Smooth muscle cell (in vitro differentiated cells): ENCODE data around the gene ATAD3B. TPM values are rescaled to one million over a fixed set of nuclear protein-coding genes. Genes with fewer than 3 reads are reported as not detected.
"Not testable (repeated sequence)": the region's sequence is repeated elsewhere in the genome, so short reads cannot be mapped to it uniquely, and the experiment has no call there.

Source experiments
- DNase-seq: peaks from one replicate; lab custom pipeline; 2025; ENCODE audit not compliant: unreplicated experiment; lab: John Stamatoyannopoulos, UW
- H2AFZ ChIP-seq: fragments of 200-600 bp; sonication (generic); 2 replicates; pipeline ENCODE4 v1.6.0; 2016; ENCODE audit warnings: antibody characterized with exemption, low read depth, mild to moderate bottlenecking
- H3F3A ChIP-seq: fragments of 200-600 bp; sonication (generic); 2 replicates; pipeline ENCODE4 v1.6.0; 2017; ENCODE audit warnings: antibody characterized with exemption, low read depth
- H3K27ac ChIP-seq: fragments of 200-600 bp; sonication (generic); 2 replicates; pipeline ENCODE4 v1.5.1; 2016; ENCODE audit warnings: low read depth, mild to moderate bottlenecking
- H3K27me3 ChIP-seq: fragments of 200-600 bp; sonication (generic); 2 replicates; pipeline ENCODE4 v1.6.1; 2016; ENCODE audit warnings: low read depth, mild to moderate bottlenecking
- H3K36me3 ChIP-seq: fragments of 200-600 bp; sonication (generic); 2 replicates; pipeline ENCODE4 v1.5.1; 2016; ENCODE audit warnings: low read depth
- H3K4me1 ChIP-seq: fragments of 200-600 bp; sonication (generic); 2 replicates; pipeline ENCODE4 v1.5.1; 2016; ENCODE audit warnings: low read depth
- H3K4me2 ChIP-seq: fragments of 200-600 bp; sonication (generic); 2 replicates; pipeline ENCODE4 v1.6.0; 2016; ENCODE audit warnings: mild to moderate bottlenecking
- H3K4me3 ChIP-seq: fragments of 200-600 bp; sonication (generic); 2 replicates; pipeline ENCODE4 v1.5.1; 2016; ENCODE audit warnings: mild to moderate bottlenecking
- H3K79me2 ChIP-seq: fragments of 200-600 bp; sonication (generic); 2 replicates; pipeline ENCODE4 v1.6.0; 2016; ENCODE audit warnings: low read depth, mild to moderate bottlenecking
- H3K9ac ChIP-seq: fragments of 200-600 bp; sonication (generic); 2 replicates; pipeline ENCODE4 v1.6.0; 2016; ENCODE audit warnings: low read depth
- H3K9me3 ChIP-seq: fragments of 200-600 bp; sonication (generic); replicated peaks from 2 replicates; pipeline ENCODE4 v1.5.1; 2016; ENCODE audit warnings: low read depth
- H4K20me1 ChIP-seq: fragments of 200-600 bp; sonication (generic); 2 replicates; pipeline ENCODE4 v1.6.0; 2016; ENCODE audit warnings: low read depth
- CTCF ChIP-seq: fragments of 200-600 bp; sonication (generic); IDR thresholded peaks from 2 replicates; pipeline ENCODE4 v1.5.1; 2017; ENCODE audit warnings: borderline replicate concordance, mild to moderate bottlenecking, antibody characterized with exemption; ENCODE audit not compliant: insufficient read depth, poor library complexity, severe bottlenecking
- whole genome bisulfite sequencing: methylation state at CpG from one replicate; pipeline ENCODE4 v1.1.7; 2016; ENCODE audit warnings: low lambda C conversion rate; 5-methylcytosine and 5-hydroxymethylcytosine counted together
- polyA plus RNA-seq: library from polyadenylated mRNA; unstranded; fragments of >200 nt; fragmentation: Nextera tagmentation; extraction: Ambion mirVana; gene quantifications from 2 replicates; pipeline ENCODE4 v1.2.1, GENCODE V29; 2016
- total RNA-seq: library from RNA; depleted of rRNA; stranded (reverse); fragments of >200 nt; gene quantifications from 2 replicates; pipeline ENCODE4 v1.2.3, GENCODE V29; 2014

The ATAD3B gene
- total and polyA plus RNA-seq, 2 experiments from 2014 or later = 8.6 to 20.2 TPM

GRCh38 chr1:1470626-1471388, 758 bp upstream of the ATAD3B start:
- H3K36me3 ChIP-seq = no peaks in the 10 kb centered on the region
- no peaks in the 10 kb centered on the region for H3K9me3 ChIP-seq
- no peak for TF ChIP-seq CTCF
- peak overlapping the region; percentile 69 for H3K9ac ChIP-seq
- H3F3A ChIP-seq = no peaks in the 10 kb centered on the region
- peaks cover 5% of the 10 kb centered on the region for H3K4me1 ChIP-seq
- peak overlapping the region; percentile 93 for H3K4me2 ChIP-seq
- peak overlapping the region; percentile 61 for H3K27ac ChIP-seq
- DNase-seq = no peak
- 18% methylated on average over 15 of the region's 16 CpGs for WGBS
- H2AFZ ChIP-seq = peak overlapping the region; percentile 95
- H3K27me3 ChIP-seq = no peaks in the 10 kb centered on the region
- peak overlapping the region; percentile 71 for H3K4me3 ChIP-seq
- peaks cover 16% of the 10 kb centered on the region for H4K20me1 ChIP-seq
- peaks cover 30% of the 10 kb centered on the region for H3K79me2 ChIP-seq

- Histone ChIP-seq H3K79me2 (peaks cover 41% of the 10 kb centered on the region), H3K9ac (peak overlapping the region; percentile 66), H3K27ac (peak overlapping the region; percentile 61), H4K20me1 (peaks cover 25% of the 10 kb centered on the region), H3K4me2 (peak overlapping the region; percentile 93), H3K4me3 (peak overlapping the region; percentile 71)
- H3K9me3 ChIP-seq, DNase-seq, H3K27me3 ChIP-seq, H3F3A ChIP-seq, H3K4me1 ChIP-seq, H2AFZ ChIP-seq, H3K36me3 ChIP-seq: not testable (repeated sequence)
- 10% methylated on average over 33 of the region's 65 CpGs for WGBS
Measured at GRCh38 chr1:1472053-1472876, 700 bp downstream of the ATAD3B start.

GRCh38 chr1:1476011-1476410, 4.4 kb downstream of the ATAD3B start:
- not testable (repeated sequence) for H3F3A ChIP-seq
- WGBS = 96% methylated on average over 14 of the region's 17 CpGs
- peaks cover 50% of the 10 kb centered on the region for H3K79me2 ChIP-seq

GRCh38 chr1:1477206-1477605, 5.6 kb downstream of the ATAD3B start:
- WGBS = 98% methylated on average over 22 of the region's 22 CpGs
- no peak for TF ChIP-seq CTCF
- no peaks in the 10 kb centered on the region for H3K9me3 ChIP-seq
- H3K36me3 ChIP-seq = no peaks in the 10 kb centered on the region
- no peak for DNase-seq
- H3K4me2 ChIP-seq = no peak overlapping the region
- H2AFZ ChIP-seq = no peak overlapping the region
- no peak overlapping the region for H3K27ac ChIP-seq
- H3K9ac ChIP-seq = no peak overlapping the region
- no peaks in the 10 kb centered on the region for H3F3A ChIP-seq
- peaks cover 50% of the 10 kb centered on the region for H3K79me2 ChIP-seq
- no peaks in the 10 kb centered on the region for H3K27me3 ChIP-seq
- H4K20me1 ChIP-seq = peaks cover 26% of the 10 kb centered on the region
- peaks cover 5% of the 10 kb centered on the region for H3K4me1 ChIP-seq
- H3K4me3 ChIP-seq = no peak overlapping the region

More at GRCh38 chr1:1476011-1476410, 4.4 kb downstream of the ATAD3B start:
- not testable (repeated sequence) for DNase-seq, H3K4me3 ChIP-seq, H3K27me3 ChIP-seq, H3K4me2 ChIP-seq, H2AFZ ChIP-seq, H3K9ac ChIP-seq, H3K4me1 ChIP-seq, H3K9me3 ChIP-seq, H3K36me3 ChIP-seq, H3K27ac ChIP-seq
- H4K20me1 ChIP-seq = peaks cover 26% of the 10 kb centered on the region
